A673 (cell line): ENCODE results near the gene ATMIN. TPM values are rescaled to one million over a fixed set of nuclear protein-coding genes. Genes with fewer than 3 reads are reported as not detected.

Source experiments
- BruUV-seq: library from RNA; stranded (reverse); fragments of 400-500 nt; replicated peaks from 2 replicates; lab custom pipeline; 2021; lab: Mats Ljungman, UMichigan
- CTCF ChIA-PET: fragments of 300-600 bp; sonication (Branson Sonifier 250); formaldehyde crosslinking; loops from one replicate; lab custom pipeline; 2022; ENCODE audit warnings: antibody characterized with exemption; lab: Charles Lee
- POLR2A ChIA-PET: fragments of 300-600 bp; sonication (Branson Sonifier 250); formaldehyde crosslinking; loops from one replicate; lab custom pipeline; 2022; ENCODE audit warnings: antibody characterized with exemption; ENCODE audit not compliant: low non-redundant PET; lab: Charles Lee
- DNase-seq: peaks from one replicate; pipeline ENCODE4 v3.0.0-alpha.2; 2015; ENCODE audit warnings: low spot score
- H3K27ac ChIP-seq: fragments of 200-600 bp; sonication (generic); 2 replicates; pipeline ENCODE4 v1.5.1; 2016; ENCODE audit warnings: mixed run types, low read depth, mild to moderate bottlenecking, mixed read lengths, antibody characterized with exemption, low read length; ENCODE audit not compliant: poor library complexity, severe bottlenecking
- H3K27me3 ChIP-seq: fragments of 200-600 bp; sonication (generic); replicated peaks from 2 replicates; pipeline ENCODE4 v1.6.1; 2017; ENCODE audit warnings: mixed run types, low read depth, mild to moderate bottlenecking, mixed read lengths, antibody characterized with exemption, low read length; ENCODE audit not compliant: insufficient read depth, poor library complexity
- H3K36me3 ChIP-seq: fragments of 200-600 bp; sonication (generic); 2 replicates; pipeline ENCODE4 v1.6.1; 2016; ENCODE audit warnings: mixed run types, mild to moderate bottlenecking, mixed read lengths, antibody characterized with exemption, low read length; ENCODE audit not compliant: insufficient read depth, poor library complexity, severe bottlenecking
- H3K4me1 ChIP-seq: fragments of 200-600 bp; sonication (generic); 2 replicates; pipeline ENCODE4 v1.6.1; 2017; ENCODE audit warnings: mixed run types, mild to moderate bottlenecking, mixed read lengths, antibody characterized with exemption, low read length; ENCODE audit not compliant: insufficient read depth, poor library complexity, severe bottlenecking
- H3K4me3 ChIP-seq: fragments of 200-600 bp; sonication (generic); 2 replicates; pipeline ENCODE4 v1.5.1; 2016; ENCODE audit warnings: low read depth, mixed run types, mild to moderate bottlenecking, mixed read lengths, low read length; ENCODE audit not compliant: poor library complexity, severe bottlenecking
- H3K9me3 ChIP-seq: fragments of 200-600 bp; sonication (generic); 2 replicates; pipeline ENCODE4 v1.6.1; 2016; ENCODE audit warnings: mixed run types, low read depth, mild to moderate bottlenecking, mixed read lengths, antibody characterized with exemption, low read length; ENCODE audit not compliant: poor library complexity, severe bottlenecking
- CTCF ChIP-seq: fragments of 300-800, 200-600 bp; sonication (generic); conservative IDR thresholded peaks from 2 replicates; pipeline ENCODE4 v1.5.1; 2017; ENCODE audit warnings: low read depth, mild to moderate bottlenecking, antibody characterized with exemption, low read length, moderate library complexity, mixed read lengths
- EZH2 ChIP-seq: fragments of 200-600 bp; sonication (generic); IDR thresholded peaks from 2 replicates; pipeline ENCODE4 v1.6.1; 2017; ENCODE audit warnings: borderline replicate concordance, low read depth, mild to moderate bottlenecking, mixed read lengths, antibody characterized with exemption, low read length; ENCODE audit not compliant: poor library complexity, severe bottlenecking
- intact Hi-C: fragments of 100-400 bp; cut with micrococcal nuclease; formaldehyde crosslinking; loops from one replicate; pipeline ENCODE4 v1.10.0; 2022; ENCODE audit not compliant: unreplicated experiment
- total RNA-seq: library from RNA; stranded (reverse); gene quantifications from 2 replicates; pipeline ENCODE4 v1.2.3, GENCODE V29; 2021

The ATMIN gene
- total RNA-seq, 1 experiment from 2014 or later, result 44.6 TPM

- TF ChIP-seq EZH2 (no peak), CTCF (no peak)
- DNase-seq, result no peak
- Histone ChIP-seq H3K36me3 (no peaks in the 10 kb centered on the region), H3K27ac (no peak overlapping the region), H3K4me1 (peaks cover 26% of the 10 kb centered on the region), H3K9me3 (no peaks in the 10 kb centered on the region), H3K4me3 (no peak overlapping the region), H3K27me3 (no peaks in the 10 kb centered on the region)
- CTCF ChIA-PET, result no interaction called here
- BruUV-seq, result no TSS peak
- intact Hi-C loops, result no loop called here
- POLR2A ChIA-PET, result no interaction called here
Measured at GRCh38 chr16:80991792-80992430, 43.7 kb upstream of the ATMIN start.

- H3K4me1 ChIP-seq, result peaks cover 35% of the 10 kb centered on the region
- no peaks in the 10 kb centered on the region for H3K27me3 ChIP-seq
- BruUV-seq, result no TSS peak
- CTCF ChIA-PET, result interaction anchor here (1.1 kb wide), 1 partner anchor 18 kb away, joined by 3 read pairs; no protein-coding TSS in a partner anchor
- no peaks in the 10 kb centered on the region for H3K9me3 ChIP-seq
- TF ChIP-seq CTCF (no peak), EZH2 (no peak)
- POLR2A ChIA-PET, result interaction anchor here (0.6 kb wide), 1 partner anchor 132 kb away, joined by 9 read pairs; no protein-coding TSS in a partner anchor
- no peak overlapping the region for H3K4me3 ChIP-seq
- no peaks in the 10 kb centered on the region for H3K36me3 ChIP-seq
- no peak for DNase-seq
- no peak overlapping the region for H3K27ac ChIP-seq
- intact Hi-C loops, result no loop called here
Measured at GRCh38 chr16:80992676-80993293, 42.9 kb upstream of the ATMIN start.

- no peaks in the 10 kb centered on the region for H3K27me3 ChIP-seq
- no peak overlapping the region for H3K27ac ChIP-seq
- BruUV-seq, result no TSS peak
- H3K4me1 ChIP-seq, result peaks cover 36% of the 10 kb centered on the region
- POLR2A ChIA-PET, result no interaction called here
- no peaks in the 10 kb centered on the region for H3K36me3 ChIP-seq
- no peak overlapping the region for H3K4me3 ChIP-seq
- CTCF ChIA-PET, result interaction anchor here (1.1 kb wide), 1 partner anchor 18 kb away, joined by 3 read pairs; no protein-coding TSS in a partner anchor
- peak; percentile 41 for DNase-seq
- intact Hi-C loops, result no loop called here
- no peaks in the 10 kb centered on the region for H3K9me3 ChIP-seq
- no peak for TF ChIP-seq EZH2
- TF ChIP-seq CTCF, result no peak
Measured at GRCh38 chr16:80993307-80993706, 42.3 kb upstream of the ATMIN start.
